Mesothelial cell of epicardium (in vitro differentiated cells): ENCODE data around the gene C1QL3. TPM values are rescaled to one million over a fixed set of nuclear protein-coding genes. Genes with fewer than 3 reads are reported as not detected.

Experiments used
- DNase-seq, 2 experiments: peaks; one replicate each; pipeline ENCODE4 v3.0.0; 2021; ENCODE audit warnings: low spot score in 2 of 2; ENCODE audit not compliant: unreplicated experiment in 2 of 2
- H3K27ac Mint-ChIP-seq: 2 replicates; pipeline ENCODE4 v1.8.0; 2021; ENCODE audit warnings: mixed read lengths
- H3K27me3 Mint-ChIP-seq: 2 replicates; pipeline ENCODE4 v1.8.0; 2021; ENCODE audit warnings: low read depth, mixed read lengths
- H3K36me3 Mint-ChIP-seq: 2 replicates; pipeline ENCODE4 v1.8.0; 2021; ENCODE audit warnings: mixed read lengths
- H3K4me1 Mint-ChIP-seq: 2 replicates; pipeline ENCODE4 v1.8.0; 2021; ENCODE audit warnings: mixed read lengths
- H3K4me3 Mint-ChIP-seq: 2 replicates; pipeline ENCODE4 v1.8.0; 2021; ENCODE audit warnings: mild to moderate bottlenecking, moderate library complexity, mixed read lengths
- H3K9me3 Mint-ChIP-seq: 2 replicates; pipeline ENCODE4 v1.8.0; 2021; ENCODE audit warnings: mixed read lengths
- CTCF ChIP-seq: fragments of 200-600 bp; sonication (generic); IDR thresholded peaks from one replicate; pipeline ENCODE4 v1.5.0; 2021; ENCODE audit warnings: antibody characterized with exemption; ENCODE audit not compliant: unreplicated experiment
- total RNA-seq: library from RNA; stranded (reverse); gene quantifications from 3 replicates; pipeline ENCODE4 v1.2.1, GENCODE V29; 2021

C1QL3 gene
- total RNA-seq, 1 donor from 2014 or later: not detected

GRCh38 chr10:16493884-16494536 is 27.7 kb downstream of the C1QL3 start:
- no peak overlapping the region for H3K27ac Mint-ChIP-seq
- no peaks in the 10 kb centered on the region for H3K27me3 Mint-ChIP-seq

GRCh38 chr10:16491933-16492332 is 29.7 kb downstream of the C1QL3 start:
- H3K4me3 Mint-ChIP-seq: no peak overlapping the region
- no peak for TF ChIP-seq CTCF
- peaks cover 7% of the 10 kb centered on the region for H3K9me3 Mint-ChIP-seq
- H3K36me3 Mint-ChIP-seq: peaks cover 10% of the 10 kb centered on the region
- no peaks in the 10 kb centered on the region for H3K27me3 Mint-ChIP-seq
- H3K4me1 Mint-ChIP-seq: no peaks in the 10 kb centered on the region
- no peak overlapping the region for H3K27ac Mint-ChIP-seq
- no peak for DNase-seq

More at GRCh38 chr10:16493884-16494536, 27.7 kb downstream of the C1QL3 start:
- Mint-ChIP-seq H3K36me3 (peaks cover 6% of the 10 kb centered on the region), H3K4me1 (no peaks in the 10 kb centered on the region), H3K4me3 (no peak overlapping the region), H3K9me3 (peaks cover 3% of the 10 kb centered on the region)
- no peak for TF ChIP-seq CTCF
- no peak for DNase-seq

- Mint-ChIP-seq H3K36me3 (peaks cover 10% of the 10 kb centered on the region), H3K4me3 (no peak overlapping the region), H3K9me3 (peaks cover 7% of the 10 kb centered on the region), H3K4me1 (no peaks in the 10 kb centered on the region), H3K27me3 (no peaks in the 10 kb centered on the region), H3K27ac (no peak overlapping the region)
- no peak for TF ChIP-seq CTCF
- no peak for DNase-seq
These were observed 31.2 kb downstream of the C1QL3 start for GRCh38 chr10:16490511-16490910.

- H3K4me1 Mint-ChIP-seq: no peaks in the 10 kb centered on the region
- no peaks in the 10 kb centered on the region for H3K9me3 Mint-ChIP-seq
- H3K27ac Mint-ChIP-seq: no peak overlapping the region
- no peak for TF ChIP-seq CTCF
- DNase-seq: no peak
- H3K4me3 Mint-ChIP-seq: no peak overlapping the region
- peaks cover 4% of the 10 kb centered on the region for H3K36me3 Mint-ChIP-seq
- H3K27me3 Mint-ChIP-seq: no peaks in the 10 kb centered on the region
These were observed 38.3 kb downstream of the C1QL3 start for GRCh38 chr10:16483241-16483917.

- no peak for TF ChIP-seq CTCF
- no peak for DNase-seq
- no peak overlapping the region for H3K27ac Mint-ChIP-seq
- H3K36me3 Mint-ChIP-seq: peaks cover 1% of the 10 kb centered on the region
- no peaks in the 10 kb centered on the region for H3K27me3 Mint-ChIP-seq
- no peaks in the 10 kb centered on the region for H3K4me1 Mint-ChIP-seq
- no peak overlapping the region for H3K4me3 Mint-ChIP-seq
- H3K9me3 Mint-ChIP-seq: no peaks in the 10 kb centered on the region
These were observed 40.5 kb downstream of the C1QL3 start for GRCh38 chr10:16481052-16481728.
